ENCODE data around the gene AGFG2.

GRCh38 chr7:100516135-100516812 is 22.7 kb upstream of the AGFG2 start:
- TF ChIP-seq CTCF (IDR thresholded peaks at IDR 0.05; ENCODE audit: low read length): no peak
- TF ChIP-seq EZH2 (optimal IDR thresholded peaks at IDR 0.05; ENCODE audit: low read depth, low read length): no peak
